ENCODE results near the gene IGF1R.

Gene IGF1R

DNA sequence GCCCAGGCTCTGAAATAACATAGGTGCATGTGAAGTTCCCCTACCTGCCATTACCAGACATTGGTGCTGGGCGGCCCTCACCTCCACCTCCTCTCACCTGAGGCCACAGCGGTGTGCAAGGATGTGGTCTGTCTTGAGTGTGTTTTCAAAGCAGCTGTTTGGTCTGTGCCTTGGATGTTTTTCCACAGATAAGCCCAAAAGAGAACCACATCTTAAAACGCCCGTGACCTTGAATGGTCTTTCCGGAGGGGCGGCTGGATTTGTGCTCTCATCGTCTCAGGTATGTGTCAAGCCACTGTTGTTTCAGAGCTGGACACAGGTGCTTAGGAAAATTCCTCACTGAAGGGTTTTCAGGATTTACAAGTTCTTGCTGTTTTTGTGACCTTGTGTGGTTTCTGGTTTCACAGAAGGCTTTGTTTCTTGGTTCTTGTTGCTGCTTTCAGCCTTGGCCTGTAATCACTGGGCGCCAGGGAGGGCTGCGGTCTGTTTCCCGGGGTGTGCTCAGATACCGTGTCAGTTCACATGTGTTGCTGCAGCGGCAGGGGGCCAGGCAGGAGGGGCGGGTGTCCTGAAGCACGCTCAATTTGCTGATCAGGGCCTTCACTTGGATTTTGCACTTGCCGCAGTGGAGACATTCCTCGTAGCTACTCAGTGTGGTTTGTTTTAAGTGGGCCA is 128.4 kb downstream of the IGF1R start:
- peak; percentile 96 for DNase-seq (ENCODE audit: low read depth)
- TF ChIP-seq, protein P1, sequence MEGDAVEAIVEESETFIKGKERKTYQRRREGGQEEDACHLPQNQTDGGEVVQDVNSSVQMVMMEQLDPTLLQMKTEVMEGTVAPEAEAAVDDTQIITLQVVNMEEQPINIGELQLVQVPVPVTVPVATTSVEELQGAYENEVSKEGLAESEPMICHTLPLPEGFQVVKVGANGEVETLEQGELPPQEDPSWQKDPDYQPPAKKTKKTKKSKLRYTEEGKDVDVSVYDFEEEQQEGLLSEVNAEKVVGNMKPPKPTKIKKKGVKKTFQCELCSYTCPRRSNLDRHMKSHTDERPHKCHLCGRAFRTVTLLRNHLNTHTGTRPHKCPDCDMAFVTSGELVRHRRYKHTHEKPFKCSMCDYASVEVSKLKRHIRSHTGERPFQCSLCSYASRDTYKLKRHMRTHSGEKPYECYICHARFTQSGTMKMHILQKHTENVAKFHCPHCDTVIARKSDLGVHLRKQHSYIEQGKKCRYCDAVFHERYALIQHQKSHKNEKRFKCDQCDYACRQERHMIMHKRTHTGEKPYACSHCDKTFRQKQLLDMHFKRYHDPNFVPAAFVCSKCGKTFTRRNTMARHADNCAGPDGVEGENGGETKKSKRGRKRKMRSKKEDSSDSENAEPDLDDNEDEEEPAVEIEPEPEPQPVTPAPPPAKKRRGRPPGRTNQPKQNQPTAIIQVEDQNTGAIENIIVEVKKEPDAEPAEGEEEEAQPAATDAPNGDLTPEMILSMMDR (conservative IDR thresholded peaks at IDR 0.05; ENCODE audit: low read depth, low read length): peak; percentile 10
- H3K4me3 ChIP-seq (ENCODE audit: low read depth, low read length): no peak overlapping the region

DNA sequence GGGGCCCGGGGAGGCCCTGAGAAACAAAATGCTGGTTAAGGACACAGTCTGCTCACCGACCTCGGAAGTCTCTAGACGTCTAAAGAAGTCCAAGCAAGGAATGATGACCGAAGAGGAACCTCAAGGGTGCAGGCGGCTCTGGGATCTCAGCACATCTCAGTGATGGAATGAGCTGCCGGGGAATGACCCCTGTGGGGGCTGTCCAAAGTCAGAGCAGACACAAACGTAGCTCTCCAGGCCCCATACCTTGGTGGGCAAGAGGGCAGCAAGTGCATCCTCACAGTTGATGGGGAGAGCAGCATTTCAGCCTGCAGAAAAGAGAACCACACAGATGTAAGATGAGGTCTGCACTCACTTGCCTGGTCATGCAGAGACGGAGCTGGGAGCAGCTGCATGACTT is 129.1 kb downstream of the IGF1R start:
- no peak for DNase-seq (ENCODE audit: low read depth)
- TF ChIP-seq, protein P1 (conservative IDR thresholded peaks at IDR 0.05; ENCODE audit: low read depth, low read length): no peak
- H3K4me3 ChIP-seq (ENCODE audit: low read depth, low read length): no peak overlapping the region

DNA sequence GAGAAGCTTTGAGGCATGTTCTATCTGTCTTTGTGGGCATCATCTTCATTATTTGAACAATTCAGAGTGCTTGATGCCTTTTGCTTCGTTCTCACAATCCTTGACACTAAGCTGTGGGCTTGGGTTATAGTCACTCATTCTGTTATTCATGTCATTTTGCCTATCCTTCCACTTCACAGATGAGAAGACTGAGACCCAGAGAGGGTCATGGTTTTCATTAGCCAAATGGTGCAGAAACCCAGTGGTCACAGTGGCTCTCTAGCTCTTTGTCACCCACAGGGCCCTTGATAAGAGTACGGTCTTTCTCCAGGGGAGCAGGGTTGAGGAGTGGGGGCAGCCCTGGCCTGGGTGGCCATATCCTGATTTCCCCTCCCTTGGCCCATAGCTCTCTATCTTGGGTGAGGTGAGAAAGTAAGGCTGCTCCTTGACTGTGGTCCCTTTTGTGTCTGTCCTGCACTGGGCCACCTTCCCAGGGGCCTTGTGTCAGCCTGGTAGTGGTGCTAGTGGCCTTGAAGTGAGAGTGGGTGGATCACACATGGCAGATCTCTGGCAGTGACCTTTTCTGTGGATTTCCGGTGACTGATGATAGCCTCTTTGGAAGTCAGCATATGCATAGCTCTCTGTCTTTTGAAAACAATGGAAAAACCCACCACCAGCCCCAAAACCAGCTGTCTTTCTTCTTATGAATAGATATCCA is 130.1 kb downstream of the IGF1R start:
- no peak for DNase-seq (ENCODE audit: low read depth)
- TF ChIP-seq, protein P1 (conservative IDR thresholded peaks at IDR 0.05; ENCODE audit: low read depth, low read length): no peak
- H3K4me3 ChIP-seq (ENCODE audit: low read depth, low read length): no peak overlapping the region

DNA sequence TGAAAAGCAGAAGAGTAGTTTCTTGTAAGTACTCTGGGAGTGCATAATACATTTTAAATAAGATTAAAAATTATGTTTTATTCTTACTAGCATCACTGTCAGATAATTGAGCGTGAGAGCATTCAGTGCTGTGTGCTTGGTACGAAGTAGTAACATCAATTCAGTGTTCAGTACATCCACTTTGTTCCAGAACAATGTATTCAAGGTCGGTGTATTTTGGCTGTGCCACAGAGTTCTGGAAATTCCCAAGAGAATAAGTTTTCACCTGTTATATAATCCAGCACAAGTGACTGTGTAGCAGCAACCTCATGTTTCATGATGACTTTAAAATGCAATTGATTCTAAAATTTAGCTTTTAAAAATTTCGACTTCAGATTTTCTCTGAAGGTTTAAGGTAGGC is 130.6 kb downstream of the IGF1R start:
- TF ChIP-seq, protein P1 (conservative IDR thresholded peaks at IDR 0.05; ENCODE audit: low read depth, low read length): no peak
- H3K4me3 ChIP-seq (ENCODE audit: low read depth, low read length): no peak overlapping the region
- no peak for DNase-seq (ENCODE audit: low read depth)

DNA sequence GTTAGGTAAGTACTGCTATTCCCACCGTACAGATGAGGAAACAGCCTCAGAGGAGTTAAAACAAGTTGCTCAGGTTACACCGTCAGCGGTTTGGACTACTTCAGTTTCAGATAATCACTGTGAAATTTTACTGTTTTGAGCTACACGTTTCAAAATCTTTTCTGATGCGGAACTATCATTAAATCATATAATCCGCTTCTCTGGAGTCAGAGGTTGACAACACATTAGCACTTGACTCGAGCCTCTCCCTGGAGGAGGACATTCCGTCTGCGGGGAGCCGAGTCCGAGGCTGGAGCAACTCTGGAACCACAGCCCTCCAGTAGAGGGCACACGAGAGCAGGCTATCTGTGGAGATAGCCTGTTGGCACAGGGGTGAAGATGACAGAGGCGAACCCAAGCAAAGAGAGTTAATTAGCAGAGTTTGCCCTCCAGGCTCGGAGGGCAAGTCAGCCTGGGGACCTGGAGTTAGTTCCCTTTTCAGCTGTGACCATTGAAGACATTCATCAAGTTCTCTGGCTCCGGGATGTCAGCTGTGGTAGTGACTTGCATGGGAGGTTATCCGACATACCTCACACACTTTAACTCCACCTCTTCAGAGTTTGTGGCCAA is 131.2 kb downstream of the IGF1R start:
- H3K4me3 ChIP-seq (ENCODE audit: low read depth, low read length): no peak overlapping the region
- TF ChIP-seq, protein P1 (conservative IDR thresholded peaks at IDR 0.05; ENCODE audit: low read depth, low read length): peak; percentile 99

DNA sequence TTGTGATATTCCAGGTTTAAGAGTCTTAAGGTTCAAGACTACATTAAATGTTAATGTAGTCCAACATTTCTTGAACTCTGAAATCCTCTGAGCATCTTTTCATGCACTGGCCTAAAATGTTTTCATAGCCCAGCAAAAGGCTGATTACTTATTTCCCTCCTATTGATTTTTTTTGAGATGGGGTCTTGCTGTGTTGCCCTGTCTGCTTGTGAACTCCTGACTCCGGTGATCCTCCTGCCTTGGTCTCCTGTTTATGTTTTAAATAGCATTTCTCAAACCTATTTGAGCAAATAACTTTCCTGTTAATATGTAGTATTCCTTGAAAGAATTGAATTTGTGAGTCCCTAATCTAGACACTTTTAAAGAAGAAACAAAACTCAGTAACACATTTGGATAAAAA is 133.5 kb downstream of the IGF1R start:
- no peak overlapping the region for H3K4me3 ChIP-seq (ENCODE audit: low read depth, low read length)
- TF ChIP-seq, protein P1 (conservative IDR thresholded peaks at IDR 0.05; ENCODE audit: low read depth, low read length): no peak
- DNase-seq (ENCODE audit: low read depth): no peak

More for the DNA sequence above, 131.2 kb downstream of the IGF1R start:
- peak; percentile 78 for DNase-seq (ENCODE audit: low read depth)

Data from choroid plexus epithelial cell (primary cell).